Right ventricle myocardium inferior (tissue), 1 donor: ENCODE data around the gene OTOP2. TPM values are rescaled to one million over a fixed set of nuclear protein-coding genes. Genes with fewer than 3 reads are reported as not detected.
A peak's percentile ranks its signal among the peaks of the same experiment; 100 is the strongest.
"Not testable (repeated sequence)": the region's sequence is repeated elsewhere in the genome, so short reads cannot be mapped to it uniquely, and the experiment has no call there.

Source experiments
- ATAC-seq: fragments of 200-7000 bp; cut with Tn5 transposase; one replicate; pipeline ENCODE4 v1.9.1; 2020; ENCODE audit warnings: mild to moderate bottlenecking, moderate library complexity
- DNase-seq: peaks from one replicate; pipeline ENCODE4 v3.0.0; 2021; ENCODE audit errors: missing footprints
- intact Hi-C: fragments of 100-400 bp; cut with DNase I; formaldehyde crosslinking; loops from one replicate; pipeline ENCODE4 v1.11.0; 2022
- total RNA-seq: library from RNA; stranded (reverse); fragmentation: NEBNext Ultra II Directional; extraction: Animal tissue kit (Norgen Biotek cat#: 25700); gene quantifications from one replicate; pipeline ENCODE4 v1.2.1, GENCODE V29; 2021
- donor health status: DM: no; HTN: yes; CAD: no; lungs with severe emphysema.

The OTOP2 gene
- total RNA-seq, 1 donor from 2014 or later = not detected

GRCh38 chr17:74962622-74963394 lies 38.7 kb downstream of the OTOP2 start:
- ATAC-seq (no peak), DNase-seq (peak; percentile 28)
- intact Hi-C loops = loop anchor here (1.0 to 5.0 kb wide), 2 partner anchors 69 to 144 kb away; partner anchors contain the start of gene ARMC7

GRCh38 chr17:74963656-74964055 lies 39.6 kb downstream of the OTOP2 start:
- ATAC-seq (no peak), DNase-seq (no peak)
- intact Hi-C loops = loop anchor here (1.0 to 5.0 kb wide), 2 partner anchors 69 to 144 kb away; partner anchors contain the start of gene ARMC7

GRCh38 chr17:74964246-74964761 lies 40.2 kb downstream of the OTOP2 start:
- no peak for ATAC-seq
- intact Hi-C loops = loop anchor here (5.0 kb wide), 1 partner anchor 143 kb away; the partner anchor contains the start of gene ARMC7
- DNase-seq = no peak

- intact Hi-C loops = loop anchor here (5.0 kb wide), 1 partner anchor 142 kb away; the partner anchor contains the start of gene ARMC7
- DNase-seq = no peak
These were observed 41.0 kb downstream of the OTOP2 start for GRCh38 chr17:74964988-74965622.

GRCh38 chr17:74968361-74968780 lies 44.3 kb downstream of the OTOP2 start:
- intact Hi-C loops = no loop called here
- DNase-seq (no peak), ATAC-seq (no peak)

More at GRCh38 chr17:74964988-74965622, 41.0 kb downstream of the OTOP2 start:
- no peak for ATAC-seq

- intact Hi-C loops, DNase-seq, ATAC-seq: not testable (repeated sequence)
These were observed 45.4 kb downstream of the OTOP2 start for GRCh38 chr17:74969501-74969900.

- intact Hi-C loops = no loop called here
- ATAC-seq (peak; percentile 14), DNase-seq (no peak)
These were observed 46.3 kb downstream of the OTOP2 start for GRCh38 chr17:74970395-74970794.

GRCh38 chr17:74971069-74971841 lies 47.2 kb downstream of the OTOP2 start:
- intact Hi-C loops = no loop called here
- DNase-seq = no peak
- no peak for ATAC-seq

GRCh38 chr17:74971842-74972106 lies 47.7 kb downstream of the OTOP2 start:
- no peak for ATAC-seq
- intact Hi-C loops = no loop called here
- DNase-seq = no peak

GRCh38 chr17:74972107-74972972 lies 48.3 kb downstream of the OTOP2 start, which contains the start of gene HID1:
Gene HID1 (minus strand): TSS chr17:74972759. CDS start chr17:74972656, 103 bp downstream.
- intact Hi-C loops = no loop called here
- peak; percentile 81 for ATAC-seq
- DNase-seq = peak; percentile 80

GRCh38 chr17:74972973-74973328 lies 48.9 kb downstream of the OTOP2 start:
- DNase-seq (no peak), ATAC-seq (no peak)
- intact Hi-C loops = no loop called here

- no peak for DNase-seq
- intact Hi-C loops = no loop called here
- no peak for ATAC-seq
These were observed 51.9 kb downstream of the OTOP2 start for GRCh38 chr17:74975943-74976342.

- intact Hi-C loops = no loop called here
- ATAC-seq (no peak), DNase-seq (no peak)
These were observed 53.7 kb downstream of the OTOP2 start for GRCh38 chr17:74977802-74978201.

- DNase-seq = no peak
- no peak for ATAC-seq
- intact Hi-C loops = no loop called here
These were observed 54.2 kb downstream of the OTOP2 start for GRCh38 chr17:74978240-74978639.

- DNase-seq (no peak), ATAC-seq (no peak)
- intact Hi-C loops = no loop called here
These were observed 55.5 kb downstream of the OTOP2 start for GRCh38 chr17:74979408-74980146.

- intact Hi-C loops = no loop called here
- ATAC-seq (no peak), DNase-seq (no peak)
These were observed 57.4 kb downstream of the OTOP2 start for GRCh38 chr17:74981318-74981978.
